WTC11 (cell line): Measurements from ENCODE around the gene BBS12. TPM values are rescaled to one million over a fixed set of nuclear protein-coding genes. Genes with fewer than 3 reads are reported as not detected.

Experiments
- ATAC-seq: fragments of 200-7000 bp; cut with Tn5 transposase; 2 replicates; pipeline ENCODE4 v1.10.0; 2021; ENCODE audit warnings: mild to moderate bottlenecking, moderate library complexity
- CTCF ChIA-PET: fragments of 300-600 bp; sonication (Branson Sonifier 250); formaldehyde crosslinking; loops from one replicate; lab custom pipeline; 2021; ENCODE audit warnings: antibody characterized with exemption; lab: Charles Lee
- POLR2A ChIA-PET: fragments of 350-600 bp; sonication (Branson Sonifier 250); formaldehyde crosslinking; loops from one replicate; lab custom pipeline; 2021; ENCODE audit warnings: antibody characterized with exemption; lab: Charles Lee
- DNase-seq: peaks from one replicate; pipeline ENCODE4 v3.0.0; 2021; ENCODE audit warnings: low spot score
- H3K27ac Mint-ChIP-seq: 2 replicates; pipeline ENCODE4 v1.8.0; 2021; ENCODE audit warnings: mixed read lengths
- H3K27me3 Mint-ChIP-seq: 2 replicates; pipeline ENCODE4 v1.8.0; 2021; ENCODE audit warnings: low read depth, mild to moderate bottlenecking, moderate library complexity, mixed read lengths
- H3K36me3 Mint-ChIP-seq: 2 replicates; pipeline ENCODE4 v1.8.0; 2021; ENCODE audit warnings: mixed read lengths
- H3K4me1 Mint-ChIP-seq: 2 replicates; pipeline ENCODE4 v1.8.0; 2022; ENCODE audit warnings: mixed read lengths
- H3K4me3 Mint-ChIP-seq: 2 replicates; pipeline ENCODE4 v1.8.0; 2021; ENCODE audit warnings: mild to moderate bottlenecking, moderate library complexity, mixed read lengths
- H3K9me3 Mint-ChIP-seq: 2 replicates; pipeline ENCODE4 v1.8.0; 2021; ENCODE audit warnings: mixed read lengths
- CREM ChIP-seq: sonication (generic); formaldehyde crosslinking; IDR thresholded peaks from 2 replicates; pipeline ENCODE4 v1.8.1; 2022; ENCODE audit warnings: mild to moderate bottlenecking, missing genetic modification reagents, moderate library complexity
- ESRRA ChIP-seq: sonication (generic); formaldehyde crosslinking; IDR thresholded peaks from 2 replicates; pipeline ENCODE4 v1.8.1; 2022; ENCODE audit warnings: mild to moderate bottlenecking, missing genetic modification reagents, borderline replicate concordance
- ETV6 ChIP-seq: sonication (generic); formaldehyde crosslinking; IDR thresholded peaks from 2 replicates; pipeline ENCODE4 v1.8.1; 2022; ENCODE audit warnings: mild to moderate bottlenecking, missing genetic modification reagents
- FOXK1 ChIP-seq: sonication (generic); formaldehyde crosslinking; IDR thresholded peaks from 2 replicates; pipeline ENCODE4 v1.8.0; 2022; ENCODE audit warnings: mild to moderate bottlenecking, moderate library complexity, missing genetic modification reagents
- FOXP1 ChIP-seq: sonication (generic); formaldehyde crosslinking; IDR thresholded peaks from 2 replicates; pipeline ENCODE4 v1.8.0; 2022; ENCODE audit warnings: missing genetic modification reagents, mild to moderate bottlenecking, moderate library complexity, borderline replicate concordance
- GRHL2 ChIP-seq: fragments of 250-450 bp; sonication (Bioruptor Pico); IDR thresholded peaks from 2 replicates; pipeline ENCODE4 v1.8.0; 2022; ENCODE audit warnings: mild to moderate bottlenecking, moderate library complexity; ENCODE audit not compliant: insufficient replicate concordance, severe bottlenecking
- RORB ChIP-seq: fragments of 250-450 bp; sonication (Bioruptor Pico); IDR thresholded peaks from 2 replicates; pipeline ENCODE4 v1.9.0; 2021; ENCODE audit warnings: mild to moderate bottlenecking
- SMAD4 ChIP-seq: sonication (generic); formaldehyde crosslinking; IDR thresholded peaks from 2 replicates; pipeline ENCODE4 v1.8.0; 2022; ENCODE audit warnings: mild to moderate bottlenecking, missing genetic modification reagents
- ZNF121 ChIP-seq: sonication (generic); formaldehyde crosslinking; IDR thresholded peaks from 2 replicates; pipeline ENCODE4 v1.8.0; 2023; ENCODE audit warnings: missing genetic modification reagents
- ZNF416 ChIP-seq: fragments of 250-450 bp; sonication (Bioruptor Pico); IDR thresholded peaks from 2 replicates; pipeline ENCODE4 v1.9.0; 2021; ENCODE audit warnings: mild to moderate bottlenecking, inconsistent platforms
- total RNA-seq: library from RNA; stranded (reverse); gene quantifications from 3 replicates; pipeline ENCODE4 v1.2.3, GENCODE V29; 2021
- TF ChIP-seq, protein P1 (sequence below): fragments of 250-450 bp; sonication (Bioruptor Pico); IDR thresholded peaks from 2 replicates; pipeline ENCODE4 v2.1.2; 2022; ENCODE audit warnings: mild to moderate bottlenecking, moderate library complexity
- TF ChIP-seq, protein P2 (sequence below): fragments of 250-450 bp; sonication (Bioruptor Pico); IDR thresholded peaks from 2 replicates; pipeline ENCODE4 v1.9.0; 2021; ENCODE audit warnings: mild to moderate bottlenecking
- TF ChIP-seq, protein P3 (sequence below): sonication (generic); formaldehyde crosslinking; IDR thresholded peaks from 2 replicates; pipeline ENCODE4 v1.8.1; 2023; ENCODE audit warnings: mild to moderate bottlenecking, moderate library complexity, missing genetic modification reagents
- TF ChIP-seq, protein P4 (sequence below): fragments of 200-600 bp; IDR thresholded peaks from 2 replicates; pipeline ENCODE4 v1.8.0; 2022; ENCODE audit warnings: antibody characterized with exemption
- TF ChIP-seq, protein P5 (sequence below): sonication (generic); formaldehyde crosslinking; IDR thresholded peaks from 2 replicates; pipeline ENCODE4 v1.8.0; 2022; ENCODE audit warnings: mild to moderate bottlenecking, missing genetic modification reagents
- TF ChIP-seq, protein P6 (sequence below): sonication (generic); formaldehyde crosslinking; IDR thresholded peaks from 2 replicates; pipeline ENCODE4 v1.8.0; 2022; ENCODE audit warnings: mild to moderate bottlenecking, missing genetic modification reagents

Gene BBS12
- total RNA-seq, 1 experiment from 2014 or later, result 2.7 TPM

DNA sequence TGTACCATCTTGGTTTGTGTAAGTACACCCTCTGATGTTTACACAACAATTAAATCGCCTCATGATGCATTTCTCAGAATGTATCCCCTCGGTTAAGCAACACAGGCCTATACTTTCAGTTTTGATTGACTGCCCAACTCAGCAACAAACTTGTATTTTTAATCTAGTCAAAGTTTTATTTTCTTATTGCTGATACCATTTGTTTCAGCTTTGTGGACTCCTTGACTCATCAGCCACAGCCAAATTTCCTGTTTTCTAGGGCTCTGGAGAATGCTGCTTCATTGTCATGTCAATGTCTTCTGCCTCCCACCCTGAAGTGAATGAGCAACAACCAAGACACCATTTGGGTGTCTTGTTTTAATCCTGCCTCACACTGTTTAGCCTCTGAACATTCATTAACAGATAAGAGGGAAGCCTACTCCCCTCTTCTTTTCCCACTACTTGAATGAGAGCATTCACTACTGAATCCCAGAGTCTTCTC is 14.0 kb downstream of the BBS12 start:
- peak overlapping the region; percentile 57 for H3K27ac Mint-ChIP-seq
- TF ChIP-seq, protein P1, sequence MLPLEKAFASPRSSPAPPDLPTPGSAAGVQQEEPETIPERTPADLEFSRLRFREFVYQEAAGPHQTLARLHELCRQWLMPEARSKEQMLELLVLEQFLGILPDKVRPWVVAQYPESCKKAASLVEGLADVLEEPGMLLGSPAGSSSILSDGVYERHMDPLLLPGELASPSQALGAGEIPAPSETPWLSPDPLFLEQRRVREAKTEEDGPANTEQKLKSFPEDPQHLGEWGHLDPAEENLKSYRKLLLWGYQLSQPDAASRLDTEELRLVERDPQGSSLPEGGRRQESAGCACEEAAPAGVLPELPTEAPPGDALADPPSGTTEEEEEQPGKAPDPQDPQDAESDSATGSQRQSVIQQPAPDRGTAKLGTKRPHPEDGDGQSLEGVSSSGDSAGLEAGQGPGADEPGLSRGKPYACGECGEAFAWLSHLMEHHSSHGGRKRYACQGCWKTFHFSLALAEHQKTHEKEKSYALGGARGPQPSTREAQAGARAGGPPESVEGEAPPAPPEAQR (CRISPR knock-in tag), result no peak
- no peak for TF ChIP-seq FOXP1 (CRISPR knock-in tag)
- ATAC-seq, result peak; percentile 91

DNA sequence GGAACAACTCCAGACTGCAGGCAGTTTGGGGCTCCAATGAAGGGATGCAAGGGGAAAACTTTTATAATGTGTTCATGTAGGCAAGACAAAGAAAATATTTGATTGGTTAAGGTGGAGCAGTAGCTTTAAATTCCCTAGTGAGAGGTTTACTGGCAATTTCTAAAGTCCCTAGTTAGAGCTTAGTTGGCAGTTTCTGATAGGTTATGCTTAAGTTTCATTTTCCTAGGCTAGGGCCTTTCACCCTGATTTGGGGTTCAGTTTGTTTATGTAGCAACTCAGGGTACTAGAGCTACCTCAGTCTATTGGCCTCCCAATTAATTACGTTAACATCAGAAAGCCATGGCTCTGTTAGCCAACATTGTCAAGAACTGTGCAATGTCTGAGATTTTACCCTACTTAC is 14.6 kb downstream of the BBS12 start:
- H3K27me3 Mint-ChIP-seq, result no peaks in the 10 kb centered on the region; the same call in 1 of the 2 replicates
- no peak for DNase-seq
- ATAC-seq, result no peak
- peaks cover 24% of the 10 kb centered on the region for H3K9me3 Mint-ChIP-seq
- H3K27ac Mint-ChIP-seq, result peak overlapping the region; percentile 57
- H3K36me3 Mint-ChIP-seq, result peaks cover 12% of the 10 kb centered on the region
- TF ChIP-seq FOXK1 (CRISPR knock-in tag) (no peak), ETV6 (CRISPR knock-in tag) (no peak)
- peaks cover 19% of the 10 kb centered on the region for H3K4me1 Mint-ChIP-seq
- CTCF ChIA-PET, result interaction anchor here (1.5 to 2.2 kb wide), 2 partner anchors 11 to 104 kb away, joined by 3 to 5 read pairs; no protein-coding TSS in a partner anchor
- POLR2A ChIA-PET, result no interaction called here
- no peak overlapping the region for H3K4me3 Mint-ChIP-seq

More for the DNA sequence above, 14.0 kb downstream of the BBS12 start:
- no peak for DNase-seq
- ChIA-PET CTCF (interaction anchor here (1.2 to 2.2 kb wide), 3 partner anchors 11 to 105 kb away, joined by 3 to 5 read pairs (median 4); no protein-coding TSS in a partner anchor), POLR2A (no interaction called here)
- peaks cover 19% of the 10 kb centered on the region for H3K4me1 Mint-ChIP-seq
- peaks cover 24% of the 10 kb centered on the region for H3K9me3 Mint-ChIP-seq
- peaks cover 12% of the 10 kb centered on the region for H3K36me3 Mint-ChIP-seq
- H3K4me3 Mint-ChIP-seq, result no peak overlapping the region
- H3K27me3 Mint-ChIP-seq, result no peaks in the 10 kb centered on the region; the same call in 1 of the 2 replicates

DNA sequence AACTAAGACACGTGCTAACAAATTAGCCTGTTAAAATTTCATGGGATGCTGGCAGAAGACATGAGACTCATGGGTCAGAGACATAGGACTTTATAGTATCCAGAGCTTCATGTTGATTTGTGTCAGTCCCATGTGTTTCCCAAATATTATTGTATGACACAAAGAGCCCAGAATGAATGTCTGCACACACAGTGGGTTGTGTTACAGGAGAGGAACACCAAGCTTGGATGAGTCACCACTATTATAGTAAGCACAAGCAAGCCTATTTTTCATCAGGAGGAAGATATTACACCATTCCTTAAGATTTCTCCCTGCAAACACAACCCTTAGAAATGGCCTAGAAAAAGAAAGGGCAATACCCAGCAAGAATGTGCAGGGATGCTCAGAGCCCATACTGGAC is 15.4 kb downstream of the BBS12 start:
- CTCF ChIA-PET, result no interaction called here
- peaks cover 19% of the 10 kb centered on the region for H3K4me1 Mint-ChIP-seq
- TF ChIP-seq ESRRA (CRISPR knock-in tag), result no peak
- TF ChIP-seq ZNF121 (CRISPR knock-in tag), result no peak
- TF ChIP-seq, protein P2, sequence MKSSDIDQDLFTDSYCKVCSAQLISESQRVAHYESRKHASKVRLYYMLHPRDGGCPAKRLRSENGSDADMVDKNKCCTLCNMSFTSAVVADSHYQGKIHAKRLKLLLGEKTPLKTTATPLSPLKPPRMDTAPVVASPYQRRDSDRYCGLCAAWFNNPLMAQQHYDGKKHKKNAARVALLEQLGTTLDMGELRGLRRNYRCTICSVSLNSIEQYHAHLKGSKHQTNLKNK (CRISPR knock-in tag), result no peak
- TF ChIP-seq CREM (CRISPR knock-in tag), result no peak
- TF ChIP-seq, protein P3, sequence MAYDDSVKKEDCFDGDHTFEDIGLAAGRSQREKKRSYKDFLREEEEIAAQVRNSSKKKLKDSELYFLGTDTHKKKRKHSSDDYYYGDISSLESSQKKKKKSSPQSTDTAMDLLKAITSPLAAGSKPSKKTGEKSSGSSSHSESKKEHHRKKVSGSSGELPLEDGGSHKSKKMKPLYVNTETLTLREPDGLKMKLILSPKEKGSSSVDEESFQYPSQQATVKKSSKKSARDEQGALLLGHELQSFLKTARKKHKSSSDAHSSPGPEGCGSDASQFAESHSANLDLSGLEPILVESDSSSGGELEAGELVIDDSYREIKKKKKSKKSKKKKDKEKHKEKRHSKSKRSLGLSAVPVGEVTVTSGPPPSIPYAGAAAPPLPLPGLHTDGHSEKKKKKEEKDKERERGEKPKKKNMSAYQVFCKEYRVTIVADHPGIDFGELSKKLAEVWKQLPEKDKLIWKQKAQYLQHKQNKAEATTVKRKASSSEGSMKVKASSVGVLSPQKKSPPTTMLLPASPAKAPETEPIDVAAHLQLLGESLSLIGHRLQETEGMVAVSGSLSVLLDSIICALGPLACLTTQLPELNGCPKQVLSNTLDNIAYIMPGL (CRISPR knock-in tag), result no peak
- no peak for TF ChIP-seq RORB
- no peak for TF ChIP-seq GRHL2
- TF ChIP-seq, protein P4, sequence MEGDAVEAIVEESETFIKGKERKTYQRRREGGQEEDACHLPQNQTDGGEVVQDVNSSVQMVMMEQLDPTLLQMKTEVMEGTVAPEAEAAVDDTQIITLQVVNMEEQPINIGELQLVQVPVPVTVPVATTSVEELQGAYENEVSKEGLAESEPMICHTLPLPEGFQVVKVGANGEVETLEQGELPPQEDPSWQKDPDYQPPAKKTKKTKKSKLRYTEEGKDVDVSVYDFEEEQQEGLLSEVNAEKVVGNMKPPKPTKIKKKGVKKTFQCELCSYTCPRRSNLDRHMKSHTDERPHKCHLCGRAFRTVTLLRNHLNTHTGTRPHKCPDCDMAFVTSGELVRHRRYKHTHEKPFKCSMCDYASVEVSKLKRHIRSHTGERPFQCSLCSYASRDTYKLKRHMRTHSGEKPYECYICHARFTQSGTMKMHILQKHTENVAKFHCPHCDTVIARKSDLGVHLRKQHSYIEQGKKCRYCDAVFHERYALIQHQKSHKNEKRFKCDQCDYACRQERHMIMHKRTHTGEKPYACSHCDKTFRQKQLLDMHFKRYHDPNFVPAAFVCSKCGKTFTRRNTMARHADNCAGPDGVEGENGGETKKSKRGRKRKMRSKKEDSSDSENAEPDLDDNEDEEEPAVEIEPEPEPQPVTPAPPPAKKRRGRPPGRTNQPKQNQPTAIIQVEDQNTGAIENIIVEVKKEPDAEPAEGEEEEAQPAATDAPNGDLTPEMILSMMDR, result no peak
- TF ChIP-seq, protein P5, sequence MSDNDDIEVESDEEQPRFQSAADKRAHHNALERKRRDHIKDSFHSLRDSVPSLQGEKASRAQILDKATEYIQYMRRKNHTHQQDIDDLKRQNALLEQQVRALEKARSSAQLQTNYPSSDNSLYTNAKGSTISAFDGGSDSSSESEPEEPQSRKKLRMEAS, result no peak
- TF ChIP-seq, protein P6, sequence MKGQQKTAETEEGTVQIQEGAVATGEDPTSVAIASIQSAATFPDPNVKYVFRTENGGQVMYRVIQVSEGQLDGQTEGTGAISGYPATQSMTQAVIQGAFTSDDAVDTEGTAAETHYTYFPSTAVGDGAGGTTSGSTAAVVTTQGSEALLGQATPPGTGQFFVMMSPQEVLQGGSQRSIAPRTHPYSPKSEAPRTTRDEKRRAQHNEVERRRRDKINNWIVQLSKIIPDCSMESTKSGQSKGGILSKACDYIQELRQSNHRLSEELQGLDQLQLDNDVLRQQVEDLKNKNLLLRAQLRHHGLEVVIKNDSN (CRISPR knock-in tag), result no peak
- no peak for TF ChIP-seq SMAD4 (CRISPR knock-in tag)
- no peak for TF ChIP-seq ZNF416 (CRISPR knock-in tag)

More for the DNA sequence above, 15.4 kb downstream of the BBS12 start:
- DNase-seq (no peak), ATAC-seq (no peak)
- no peak overlapping the region for H3K4me3 Mint-ChIP-seq
- POLR2A ChIA-PET, result no interaction called here
- no peak overlapping the region for H3K27ac Mint-ChIP-seq
- peaks cover 12% of the 10 kb centered on the region for H3K36me3 Mint-ChIP-seq
- no peaks in the 10 kb centered on the region; the same call in 1 of the 2 replicates for H3K27me3 Mint-ChIP-seq
- peaks cover 24% of the 10 kb centered on the region for H3K9me3 Mint-ChIP-seq
